Tibial nerve (tissue), 4 donors: Measurements from ENCODE around the gene CHKB.

Source experiments
- EP300 ChIP-seq, 2 donors: sonication (generic); formaldehyde crosslinking; IDR thresholded peaks; one replicate each; pipeline ENCODE4 v1.6.1; 2017; ENCODE audit warnings: antibody characterized with exemption in 2 of 2, mild to moderate bottlenecking in 1 of 2
- POLR2A ChIP-seq, 2 donors: fragments of 450-650 bp; IDR thresholded peaks; one replicate each; pipeline ENCODE4 v1.6.1; 2017; ENCODE audit warnings: antibody characterized with exemption in 2 of 2, mild to moderate bottlenecking in 2 of 2, moderate library complexity in 2 of 2
- TF ChIP-seq, protein P1 (sequence below), 5 experiments: fragments of 200-600 bp in 3 of 5; fragments of 450-650 bp in 2 of 5; sonication (generic) in 3 of 5; IDR thresholded peaks; one replicate each; pipeline ENCODE4 v1.5.1; 2016 to 2019; ENCODE audit warnings: antibody characterized with exemption in 5 of 5, mild to moderate bottlenecking in 3 of 5, moderate library complexity in 2 of 5

DNA sequence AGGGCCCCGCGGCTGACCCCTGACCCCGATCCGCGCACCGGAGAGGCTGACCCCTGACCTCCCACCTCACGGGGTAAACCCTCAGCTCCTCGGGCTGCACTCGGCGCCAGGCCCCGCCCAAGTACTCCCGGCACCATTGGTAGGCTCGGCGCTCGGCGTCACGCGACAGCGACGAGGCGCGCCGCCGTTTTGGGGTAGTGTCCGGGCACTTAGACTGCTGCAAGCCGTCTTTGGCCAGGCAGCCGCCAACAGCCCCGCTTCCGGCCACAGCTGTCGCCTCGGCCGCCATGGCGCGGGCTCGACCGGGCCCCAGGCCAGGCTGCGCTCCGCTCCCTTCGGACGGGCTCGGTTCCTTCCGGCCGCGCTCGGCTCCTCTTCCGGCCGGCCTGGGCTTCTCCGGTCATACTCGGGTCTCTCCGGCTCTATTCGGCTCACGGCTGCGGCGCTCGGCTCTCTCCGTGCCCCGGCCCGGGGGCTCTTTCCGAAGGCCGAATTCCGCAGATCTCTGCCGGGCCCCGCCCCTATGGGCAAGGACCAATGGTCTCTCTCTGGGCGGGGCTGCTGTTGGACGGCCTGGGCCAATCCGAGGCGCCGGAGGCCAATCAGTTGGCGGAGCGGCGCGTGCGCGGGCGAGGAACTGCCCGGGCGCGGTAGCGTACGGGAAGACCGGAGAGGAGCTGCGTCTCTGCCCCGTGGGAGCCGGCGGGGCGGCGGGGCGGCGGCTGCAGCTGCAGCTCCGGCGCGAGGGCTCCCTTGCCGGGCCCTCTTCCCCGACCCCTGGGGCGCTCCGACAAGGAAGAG, at the start of gene CHKB:
- TF ChIP-seq EP300 (IDR thresholded peaks at IDR 0.05) (peak; percentile 88), POLR2A (IDR thresholded peaks at IDR 0.05) (peak; percentile 94 to 97)
- TF ChIP-seq, protein P1, sequence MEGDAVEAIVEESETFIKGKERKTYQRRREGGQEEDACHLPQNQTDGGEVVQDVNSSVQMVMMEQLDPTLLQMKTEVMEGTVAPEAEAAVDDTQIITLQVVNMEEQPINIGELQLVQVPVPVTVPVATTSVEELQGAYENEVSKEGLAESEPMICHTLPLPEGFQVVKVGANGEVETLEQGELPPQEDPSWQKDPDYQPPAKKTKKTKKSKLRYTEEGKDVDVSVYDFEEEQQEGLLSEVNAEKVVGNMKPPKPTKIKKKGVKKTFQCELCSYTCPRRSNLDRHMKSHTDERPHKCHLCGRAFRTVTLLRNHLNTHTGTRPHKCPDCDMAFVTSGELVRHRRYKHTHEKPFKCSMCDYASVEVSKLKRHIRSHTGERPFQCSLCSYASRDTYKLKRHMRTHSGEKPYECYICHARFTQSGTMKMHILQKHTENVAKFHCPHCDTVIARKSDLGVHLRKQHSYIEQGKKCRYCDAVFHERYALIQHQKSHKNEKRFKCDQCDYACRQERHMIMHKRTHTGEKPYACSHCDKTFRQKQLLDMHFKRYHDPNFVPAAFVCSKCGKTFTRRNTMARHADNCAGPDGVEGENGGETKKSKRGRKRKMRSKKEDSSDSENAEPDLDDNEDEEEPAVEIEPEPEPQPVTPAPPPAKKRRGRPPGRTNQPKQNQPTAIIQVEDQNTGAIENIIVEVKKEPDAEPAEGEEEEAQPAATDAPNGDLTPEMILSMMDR (IDR thresholded peaks at IDR 0.05), result peak in 2 of 5 experiments; percentile 9 to 41
